H1 (cell line): ENCODE measurements around the gene MAN1C1. TPM values are rescaled to one million over a fixed set of nuclear protein-coding genes. Genes with fewer than 3 reads are reported as not detected.

ENCODE experiments used
- BRCA1 ChIP-seq: IDR thresholded peaks from 2 replicates; pipeline ENCODE4 v1.6.1; 2012; ENCODE audit warnings: low read depth, low read length, improper control_type of control experiment
- HDAC2 ChIP-seq, 2 experiments: fragments of 300-600 bp in 1 of 2; sonication (generic) in 1 of 2; IDR thresholded peaks; 2 replicates each; pipeline ENCODE4 v1.6.1; 2011 to 2012; ENCODE audit warnings: low read depth in 2 of 2, low read length in 2 of 2, mild to moderate bottlenecking in 2 of 2, moderate library complexity in 2 of 2, borderline replicate concordance in 1 of 2, inconsistent platforms in 1 of 2
- HDAC6 ChIP-seq: IDR thresholded peaks from one replicate; pipeline ENCODE4 v1.7.1; 2012; ENCODE audit warnings: low read depth, mild to moderate bottlenecking, inconsistent platforms, low read length, moderate library complexity
- POLR2AphosphoS5 ChIP-seq: IDR thresholded peaks from 2 replicates; pipeline ENCODE4 v1.6.1; 2011; ENCODE audit warnings: low read depth, low read length
- SP1 ChIP-seq: IDR thresholded peaks from 2 replicates; pipeline ENCODE4 v1.6.1; 2011; ENCODE audit warnings: low read depth, low read length
- TAF7 ChIP-seq: optimal IDR thresholded peaks from 2 replicates; pipeline ENCODE3; 2011; ENCODE audit warnings: low read depth, mild to moderate bottlenecking, inconsistent platforms, low read length, moderate library complexity, borderline replicate concordance
- TBP ChIP-seq: IDR thresholded peaks from 2 replicates; pipeline ENCODE4 v1.6.1; 2011; ENCODE audit warnings: low read depth, low read length, improper control_type of control experiment
- USF2 ChIP-seq: IDR thresholded peaks from 2 replicates; pipeline ENCODE4 v1.6.1; 2011; ENCODE audit warnings: low read length, improper control_type of control experiment
- polyA plus RNA-seq, 7 experiments: library from polyadenylated mRNA; depleted of rRNA in 3 of 7; stranded (reverse) in 5 of 7; unstranded in 2 of 7; fragments of >200 nt in 5 of 7; fragments of 200-250 nt in 2 of 7; gene quantifications; 1 replicate in 5 of 7; 2 replicates in 1 of 7; 4 replicates in 1 of 7; pipeline versions ENCODE4 v1.2.1 to v1.2.3, GENCODE V29; 2011 to 2013; ENCODE audit warnings: missing spikeins in 2 of 7, mixed read lengths in 2 of 7
- total RNA-seq: library from RNA; stranded (reverse); fragmentation: NEBNext Ultra II Directional; extraction: Animal tissue kit (Norgen Biotek cat#: 25700); gene quantifications from 2 replicates; pipeline ENCODE4 v1.2.1, GENCODE V29; 2021

MAN1C1 gene
- total and polyA plus RNA-seq, 2 of the 8 experiments (the other 6 are each of a cell fraction or from before 2014, with no cell fraction given): 7.8 to 15.2 TPM

- TF ChIP-seq USF2 (no peak), HDAC6 (no peak), HDAC2 (IDR thresholded peaks at IDR 0.05; ENCODE audit: borderline replicate concordance in 1 of 2, low read depth in 2 of 2, low read length in 2 of 2) (no peak), TAF7 (no peak), TBP (no peak), BRCA1 (no peak), SP1 (no peak), POLR2AphosphoS5 (no peak)
These were observed 158.6 kb downstream of the MAN1C1 start (continued) for GRCh38 chr1:25774921-25775771.
